Ovary (tissue), 9 donors: ENCODE data around the gene ADAMTS6. TPM values are rescaled to one million over a fixed set of nuclear protein-coding genes. Genes with fewer than 3 reads are reported as not detected.
A peak's percentile ranks its signal among the peaks of the same experiment; 100 is the strongest.

ENCODE experiments used
- DNase-seq, 5 donors: peaks; one replicate each; pipeline ENCODE4 v3.0.0-alpha.2; 2019 to 2020
- H3K27ac ChIP-seq, 2 donors: fragments of 200-600 bp; one replicate each; pipeline versions ENCODE4 v1.5.1 to v1.8.0; 2019 to 2022
- H3K27me3 ChIP-seq: fragments of 200-600 bp; one replicate; pipeline ENCODE4 v1.8.0; 2022
- H3K36me3 ChIP-seq: fragments of 200-600 bp; sonication (generic); one replicate; pipeline ENCODE4 v1.5.1; 2019
- H3K4me1 ChIP-seq: one replicate; pipeline ENCODE4 v1.8.1; 2013; ENCODE audit warnings: mild to moderate bottlenecking, moderate library complexity; ENCODE audit not compliant: insufficient read depth
- H3K4me3 ChIP-seq: fragments of 200-600 bp; sonication (generic); one replicate; pipeline ENCODE4 v1.5.1; 2017
- H3K9me3 ChIP-seq, 2 donors: fragments of 200-600 bp in 1 of 2; sonication (generic) in 1 of 2; one replicate each; pipeline versions ENCODE4 v1.5.1 to v1.8.1; 2013 to 2019; ENCODE audit warnings: mild to moderate bottlenecking in 1 of 2, moderate library complexity in 1 of 2
- CTCF ChIP-seq, 3 donors: fragments of 450-650 bp in 2 of 3; fragments of 200-600 bp in 1 of 3; IDR thresholded peaks; one replicate each; pipeline versions ENCODE4 v1.5.1 to v1.8.0; 2016 to 2022; ENCODE audit warnings: antibody characterized with exemption in 3 of 3, mild to moderate bottlenecking in 1 of 3
- EP300 ChIP-seq: sonication (generic); formaldehyde crosslinking; IDR thresholded peaks from one replicate; pipeline ENCODE4 v1.6.1; 2017; ENCODE audit warnings: antibody characterized with exemption
- POLR2A ChIP-seq: fragments of 450-650 bp; IDR thresholded peaks from one replicate; pipeline ENCODE4 v1.6.1; 2017; ENCODE audit warnings: antibody characterized with exemption, mild to moderate bottlenecking, moderate library complexity
- WGBS, 3 donors: extraction: QIAGEN DNeasy Blood & Tissue Kit in 1 of 3; methylation state at CpG; one replicate each; pipeline versions ENCODE4 v1.1.5 to v1.1.7; 2013 to 2017; 5-methylcytosine and 5-hydroxymethylcytosine counted together
- intact Hi-C, 4 donors: fragments of 100-400 bp; cut with DNase I; formaldehyde crosslinking; loops; one replicate each; pipeline versions ENCODE4 v1.11.0 to v1.15.1; 2022 to 2023
- polyA plus RNA-seq, 2 donors: library from polyadenylated mRNA; stranded (reverse); fragments of 200-250 nt in 1 of 2; fragments of 350-450 nt in 1 of 2; fragmentation: Illumina TruSeq in 1 of 2; extraction: RNeasy Lipid Tissue Mini Kit (QIAGEN cat#74804) in 1 of 2; gene quantifications; one replicate each; pipeline ENCODE4 v1.2.3, GENCODE V29; 2013 to 2014
- total RNA-seq, 7 donors: library from RNA; depleted of rRNA in 2 of 7; stranded (reverse); fragments of >200 nt in 2 of 7; fragmentation: NEBNext Ultra II Directional in 3 of 7; extraction: Animal tissue kit (Norgen Biotek cat#: 25700) in 3 of 7; gene quantifications; one replicate each; pipeline versions ENCODE4 v1.1.0 to v1.2.4, GENCODE V29; 2016 to 2023
- donor health status: DM: no; HTN: no; CAD: no; lungs with moderate emphysema.
- donor health status: DM: no; HTN: no; CAD: no.
- donor health status: Bipolar disorder and iron deficiency.
- donor health status: DM: yes; HTN: yes; CAD: no.
- donor health status: DM: no; HTN: no; CAD: no.
- donor health status: DM: yes; HTN: yes; CAD: no.

The ADAMTS6 gene
- total and polyA plus RNA-seq, 9 donors = 0.96 to 7.2 (median 2.2) TPM

DNA sequence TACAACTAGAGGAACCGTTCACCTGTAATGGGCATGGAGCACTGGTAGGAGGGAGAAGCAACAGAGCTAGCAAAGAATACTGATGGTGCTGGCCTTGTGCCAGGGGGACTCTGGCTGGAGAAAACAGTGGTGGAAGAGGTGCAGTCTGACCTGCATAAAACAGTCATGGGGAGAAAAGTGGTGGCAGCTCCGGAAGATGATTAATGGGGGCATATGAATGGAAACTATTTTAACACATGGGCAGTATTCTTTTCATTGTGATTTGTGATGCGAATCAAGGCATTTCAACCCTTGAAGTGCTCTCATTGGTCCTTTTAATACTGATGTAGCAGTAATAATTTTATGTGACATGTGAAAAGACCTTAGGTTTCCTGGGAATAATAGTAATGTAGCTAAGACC lies 219.6 kb downstream of the ADAMTS6 start:
- peaks cover 3% of the 10 kb centered on the region for H3K4me1 ChIP-seq
- no peak for TF ChIP-seq POLR2A
- TF ChIP-seq EP300 = no peak
- no peak for TF ChIP-seq CTCF (IDR thresholded peaks at IDR 0.05)
- WGBS, 3 donors = 56 to 64% (median 61%) methylated on average over 3 of the region's 3 CpGs
- H3K27ac ChIP-seq = no peak overlapping the region
- peak; percentile 8 to 35 (median 25) for DNase-seq
- H3K9me3 ChIP-seq = no peaks in the 10 kb centered on the region
- H3K27me3 ChIP-seq = no peaks in the 10 kb centered on the region
- no peak overlapping the region for H3K4me3 ChIP-seq
- intact Hi-C loops = no loop called here
- H3K36me3 ChIP-seq = no peaks in the 10 kb centered on the region

GRCh38 chr5:65261499-65261898 lies 220.2 kb downstream of the ADAMTS6 start:
- no peaks in the 10 kb centered on the region for H3K36me3 ChIP-seq
- DNase-seq = no peak
- H3K4me1 ChIP-seq = peaks cover 3% of the 10 kb centered on the region
- intact Hi-C loops = no loop called here
- no peak overlapping the region for H3K4me3 ChIP-seq
- WGBS, 3 donors = 82 to 94% (median 92%) methylated on average over 1 of the region's 1 CpG
- no peaks in the 10 kb centered on the region for H3K9me3 ChIP-seq
- TF ChIP-seq EP300 = no peak
- TF ChIP-seq POLR2A = no peak
- TF ChIP-seq CTCF (IDR thresholded peaks at IDR 0.05) = no peak
- H3K27me3 ChIP-seq = no peaks in the 10 kb centered on the region
- no peak overlapping the region for H3K27ac ChIP-seq

DNA sequence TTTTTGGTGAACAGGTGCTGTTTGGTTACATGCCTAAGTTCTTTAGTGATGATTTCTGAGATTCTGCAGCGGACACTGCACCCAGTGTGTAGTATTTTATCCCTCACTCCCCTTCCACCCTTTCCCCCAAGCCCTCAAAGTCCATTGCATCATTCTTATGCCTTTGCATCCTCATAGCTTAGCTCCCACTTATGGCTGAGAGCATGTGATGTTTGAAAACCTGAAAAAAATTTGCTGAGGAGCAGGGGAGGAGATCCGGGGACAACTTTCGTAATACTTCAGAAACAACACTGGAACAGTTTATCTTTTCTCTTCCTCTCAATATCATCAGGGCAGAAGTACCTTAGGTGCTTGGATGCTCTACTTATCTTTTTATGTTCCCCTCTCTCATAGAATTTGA lies 226.4 kb downstream of the ADAMTS6 start:
- 70 to 86% (median 81%) methylated on average over 3 of the region's 3 CpGs for WGBS, 3 donors
- no peak overlapping the region for H3K27ac ChIP-seq

DNA sequence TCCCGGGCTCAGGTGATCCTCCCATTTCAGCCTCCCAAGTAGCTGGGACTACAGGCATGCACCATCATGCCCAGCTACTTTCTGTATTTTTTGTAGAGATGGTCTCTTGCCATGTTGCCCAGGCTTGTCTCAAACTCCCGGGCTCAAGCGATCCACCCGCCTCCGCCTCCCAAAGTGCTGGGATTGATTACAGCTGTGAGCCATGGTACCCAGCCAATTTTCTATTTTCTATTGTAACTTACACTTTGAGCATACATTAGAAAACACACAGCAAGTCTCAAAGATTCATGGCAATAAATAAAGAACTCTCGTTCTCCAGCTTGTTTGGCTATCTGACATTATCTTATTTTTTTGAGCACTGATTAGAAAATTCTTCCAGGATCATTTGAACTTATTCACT lies 228.7 kb downstream of the ADAMTS6 start:
- Histone ChIP-seq H3K4me3 (no peak overlapping the region), H3K27me3 (no peaks in the 10 kb centered on the region), H3K36me3 (no peaks in the 10 kb centered on the region), H3K9me3 (no peaks in the 10 kb centered on the region), H3K27ac (no peak overlapping the region), H3K4me1 (no peaks in the 10 kb centered on the region)
- 53 to 62% (median 57%) methylated on average over 6 of the region's 6 CpGs for WGBS, 3 donors
- intact Hi-C loops = no loop called here
- TF ChIP-seq CTCF (IDR thresholded peaks at IDR 0.05) (no peak), POLR2A (no peak), EP300 (no peak)
- DNase-seq = no peak

More for the DNA sequence above, 226.4 kb downstream of the ADAMTS6 start:
- intact Hi-C loops = no loop called here
- H3K27me3 ChIP-seq = no peaks in the 10 kb centered on the region
- no peaks in the 10 kb centered on the region for H3K36me3 ChIP-seq
- no peaks in the 10 kb centered on the region for H3K4me1 ChIP-seq
- no peaks in the 10 kb centered on the region for H3K9me3 ChIP-seq
- DNase-seq = no peak
- no peak overlapping the region for H3K4me3 ChIP-seq
- TF ChIP-seq CTCF (IDR thresholded peaks at IDR 0.05) (no peak), EP300 (no peak), POLR2A (no peak)
